ENCODE results near the gene SRGAP2C.
"Not testable (repeated sequence)": the region's sequence is repeated elsewhere in the genome, so short reads cannot be mapped to it uniquely, and the experiment has no call there.

DNA sequence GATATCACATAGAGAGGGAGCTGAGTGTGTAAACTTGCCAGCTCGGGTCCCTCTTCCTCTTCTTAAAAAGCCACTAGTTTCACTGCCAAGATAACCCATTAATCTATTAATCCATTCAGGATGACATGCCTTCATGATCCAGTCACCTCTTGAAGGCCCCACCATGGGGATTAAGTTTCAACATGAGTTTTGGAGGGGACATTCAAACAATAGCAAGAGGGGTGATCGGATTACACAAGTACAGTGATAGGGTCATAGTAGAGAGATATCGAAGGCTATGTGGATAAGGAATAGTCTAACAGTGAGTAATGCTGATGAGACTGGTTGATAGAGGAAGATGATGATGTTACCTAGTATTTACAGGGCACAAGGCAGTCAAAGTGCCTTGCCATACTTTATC, 18.2 kb downstream of the SRGAP2C start:
- TF ChIP-seq EZH2 (IDR thresholded peaks at IDR 0.05); POLR2AphosphoS5 (IDR thresholded peaks at IDR 0.05; ENCODE audit: borderline replicate concordance, low read depth, low read length); FOXP2 (optimal IDR thresholded peaks at IDR 0.05; ENCODE audit: control extremely low read depth, extremely low read length, insufficient read depth): not testable (repeated sequence)
